ENCODE results near the gene DNAJA3.

DNAJA3 gene

DNA sequence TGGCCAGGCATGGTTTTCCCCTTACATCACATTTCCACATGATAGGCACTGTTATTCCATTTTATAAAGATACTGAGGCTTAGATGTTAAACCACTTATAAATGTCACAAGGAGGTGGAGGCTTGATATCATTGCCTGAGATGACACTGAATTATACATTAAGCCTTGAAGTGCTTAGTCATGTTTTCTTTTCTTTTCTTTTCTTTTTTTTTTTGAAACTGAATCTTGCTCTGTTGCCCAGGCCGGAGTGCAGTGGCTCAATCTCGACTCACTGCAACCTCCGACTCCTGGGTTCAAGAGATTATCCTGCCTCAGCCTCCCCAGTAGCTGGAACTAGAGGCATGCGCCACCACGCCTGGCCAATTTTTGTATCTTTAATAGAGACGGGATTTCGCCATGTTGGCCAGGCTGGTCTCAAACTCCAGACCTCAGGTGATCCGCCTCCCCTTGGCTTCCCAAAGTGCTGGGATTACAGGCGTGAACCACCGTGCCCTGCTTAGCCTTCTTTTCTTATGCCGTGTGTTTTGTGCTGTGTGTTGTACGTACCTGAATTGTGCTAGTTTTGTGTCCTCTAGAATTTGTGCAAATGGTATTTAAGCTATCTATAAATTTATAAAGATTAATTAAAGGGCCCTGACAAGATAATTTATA lies 1.2 kb downstream of the DNAJA3 start:
- no peak overlapping the region for H3K9ac ChIP-seq
- peaks cover 41% of the 10 kb centered on the region for H3K79me2 ChIP-seq
- H3K4me2 ChIP-seq (ENCODE audit: low read length), result peak overlapping the region; percentile 78
- no peaks in the 10 kb centered on the region for H3K36me3 ChIP-seq (ENCODE audit: control insufficient read depth, insufficient read depth, low read length)
- TF ChIP-seq, protein P1, sequence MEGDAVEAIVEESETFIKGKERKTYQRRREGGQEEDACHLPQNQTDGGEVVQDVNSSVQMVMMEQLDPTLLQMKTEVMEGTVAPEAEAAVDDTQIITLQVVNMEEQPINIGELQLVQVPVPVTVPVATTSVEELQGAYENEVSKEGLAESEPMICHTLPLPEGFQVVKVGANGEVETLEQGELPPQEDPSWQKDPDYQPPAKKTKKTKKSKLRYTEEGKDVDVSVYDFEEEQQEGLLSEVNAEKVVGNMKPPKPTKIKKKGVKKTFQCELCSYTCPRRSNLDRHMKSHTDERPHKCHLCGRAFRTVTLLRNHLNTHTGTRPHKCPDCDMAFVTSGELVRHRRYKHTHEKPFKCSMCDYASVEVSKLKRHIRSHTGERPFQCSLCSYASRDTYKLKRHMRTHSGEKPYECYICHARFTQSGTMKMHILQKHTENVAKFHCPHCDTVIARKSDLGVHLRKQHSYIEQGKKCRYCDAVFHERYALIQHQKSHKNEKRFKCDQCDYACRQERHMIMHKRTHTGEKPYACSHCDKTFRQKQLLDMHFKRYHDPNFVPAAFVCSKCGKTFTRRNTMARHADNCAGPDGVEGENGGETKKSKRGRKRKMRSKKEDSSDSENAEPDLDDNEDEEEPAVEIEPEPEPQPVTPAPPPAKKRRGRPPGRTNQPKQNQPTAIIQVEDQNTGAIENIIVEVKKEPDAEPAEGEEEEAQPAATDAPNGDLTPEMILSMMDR (IDR thresholded peaks at IDR 0.05), result no peak
- peak overlapping the region; percentile 89 for H3K4me3 ChIP-seq (ENCODE audit: low read depth, low read length)
- H3K9me3 ChIP-seq (ENCODE audit: control insufficient read depth, low read length), result no peaks in the 10 kb centered on the region
- peak overlapping the region; percentile 98 for H3K27ac ChIP-seq
- H3K4me1 ChIP-seq, result peaks cover 7% of the 10 kb centered on the region
- H2AFZ ChIP-seq, result no peak overlapping the region
- H3K27me3 ChIP-seq (ENCODE audit: control insufficient read depth, insufficient read depth, low read length), result no peaks in the 10 kb centered on the region

- Histone ChIP-seq H3K36me3 (ENCODE audit: control insufficient read depth, insufficient read depth, low read length) (no peaks in the 10 kb centered on the region), H3K4me1 (peaks cover 7% of the 10 kb centered on the region), H3K9me3 (ENCODE audit: control insufficient read depth, low read length) (no peaks in the 10 kb centered on the region), H3K4me3 (ENCODE audit: low read depth, low read length) (no peak overlapping the region), H3K79me2 (peaks cover 45% of the 10 kb centered on the region), H3K27me3 (ENCODE audit: control insufficient read depth, insufficient read depth, low read length) (no peaks in the 10 kb centered on the region), H3K9ac (no peak overlapping the region), H3K27ac (no peak overlapping the region), H3K4me2 (ENCODE audit: low read length) (no peak overlapping the region), H2AFZ (no peak overlapping the region)
- TF ChIP-seq, protein P1 (IDR thresholded peaks at IDR 0.05), result no peak
These were observed 2.8 kb downstream of the DNAJA3 start for GRCh38 chr16:4428500-4428899.

- Histone ChIP-seq H2AFZ (no peak overlapping the region), H3K79me2 (peaks cover 45% of the 10 kb centered on the region), H3K9me3 (ENCODE audit: control insufficient read depth, low read length) (no peaks in the 10 kb centered on the region), H3K4me2 (ENCODE audit: low read length) (no peak overlapping the region), H3K4me1 (peaks cover 3% of the 10 kb centered on the region), H3K27me3 (ENCODE audit: control insufficient read depth, insufficient read depth, low read length) (no peaks in the 10 kb centered on the region), H3K36me3 (ENCODE audit: control insufficient read depth, insufficient read depth, low read length) (no peaks in the 10 kb centered on the region), H3K4me3 (ENCODE audit: low read depth, low read length) (no peak overlapping the region), H3K9ac (no peak overlapping the region), H3K27ac (no peak overlapping the region)
- TF ChIP-seq, protein P1 (IDR thresholded peaks at IDR 0.05), result no peak
These were observed 5.4 kb downstream of the DNAJA3 start for GRCh38 chr16:4431023-4431422.

DNA sequence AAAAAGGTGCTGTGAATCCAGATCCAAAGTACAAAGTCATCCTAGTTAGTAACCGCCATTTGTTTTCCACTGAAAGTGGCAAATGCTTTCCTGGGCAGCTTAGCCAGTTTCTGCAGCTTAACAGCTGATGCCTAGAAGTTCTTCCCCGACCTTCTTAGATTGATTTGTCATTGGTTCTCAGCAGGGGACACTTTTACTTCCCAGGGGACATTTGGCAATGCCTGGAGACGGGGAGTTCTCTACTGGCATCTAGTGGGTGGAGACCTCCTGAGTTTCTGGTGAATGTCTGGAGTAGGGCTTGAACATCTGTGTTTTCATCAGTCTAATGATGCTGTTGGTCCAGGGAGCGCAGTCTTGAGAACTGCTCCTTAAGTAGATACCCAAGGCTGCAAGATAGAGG lies 7.6 kb downstream of the DNAJA3 start:
- TF ChIP-seq, protein P1 (IDR thresholded peaks at IDR 0.05), result no peak
- Histone ChIP-seq H3K4me1 (peaks cover 3% of the 10 kb centered on the region), H3K9ac (no peak overlapping the region), H3K27me3 (ENCODE audit: control insufficient read depth, insufficient read depth, low read length) (no peaks in the 10 kb centered on the region), H3K4me3 (ENCODE audit: low read depth, low read length) (no peak overlapping the region), H2AFZ (no peak overlapping the region), H3K9me3 (ENCODE audit: control insufficient read depth, low read length) (no peaks in the 10 kb centered on the region), H3K4me2 (ENCODE audit: low read length) (no peak overlapping the region), H3K27ac (no peak overlapping the region), H3K79me2 (peaks cover 39% of the 10 kb centered on the region), H3K36me3 (ENCODE audit: control insufficient read depth, insufficient read depth, low read length) (no peaks in the 10 kb centered on the region)
